Stimulated activated memory B cell treated with anti-CD40 and anti-IgM and Interleukin-4, amounts not matched to agents 10 μg/mL and 1 μg/mL and 100 μg/mL, for 72 hours (primary cell): Measurements from ENCODE around the gene ZBTB32.
A peak's percentile ranks its signal among the peaks of the same experiment; 100 is the strongest.

ENCODE experiments used
- ATAC-seq: fragments of 150-1000 bp; cut with Tn5 transposase; 2 replicates; pipeline ENCODE4 v1.10.0; 2021
- H3K27ac Mint-ChIP-seq: one replicate; pipeline ENCODE4 v1.8.0; 2022; ENCODE audit warnings: mild to moderate bottlenecking, mixed read lengths
- H3K27me3 Mint-ChIP-seq: one replicate; pipeline ENCODE4 v1.8.0; 2022; ENCODE audit warnings: mixed read lengths
- H3K36me3 Mint-ChIP-seq: one replicate; pipeline ENCODE4 v1.8.0; 2022; ENCODE audit warnings: mixed read lengths
- H3K4me1 Mint-ChIP-seq: one replicate; pipeline ENCODE4 v1.8.0; 2022; ENCODE audit warnings: mixed read lengths
- H3K4me3 Mint-ChIP-seq: one replicate; pipeline ENCODE4 v1.8.0; 2022; ENCODE audit warnings: mild to moderate bottlenecking, moderate library complexity, mixed read lengths
- H3K9me3 Mint-ChIP-seq: one replicate; pipeline ENCODE4 v1.8.0; 2022; ENCODE audit warnings: mixed read lengths

Gene ZBTB32

GRCh38 chr19:35713904-35714495, 9.6 kb downstream of the ZBTB32 start:
- Mint-ChIP-seq H3K4me3 (peak overlapping the region; percentile 92), H3K36me3 (peaks cover 20% of the 10 kb centered on the region), H3K27me3 (no peaks in the 10 kb centered on the region), H3K4me1 (peaks cover 71% of the 10 kb centered on the region), H3K9me3 (no peaks in the 10 kb centered on the region), H3K27ac (peak overlapping the region; percentile 97)
- no peak for ATAC-seq

GRCh38 chr19:35714601-35715354, 10.4 kb downstream of the ZBTB32 start:
- Mint-ChIP-seq H3K36me3 (peaks cover 20% of the 10 kb centered on the region), H3K27me3 (no peaks in the 10 kb centered on the region)

GRCh38 chr19:35715355-35715809, 11.0 kb downstream of the ZBTB32 start:
- no peak for ATAC-seq
- Mint-ChIP-seq H3K27ac (peak overlapping the region; percentile 97), H3K9me3 (no peaks in the 10 kb centered on the region), H3K36me3 (peaks cover 25% of the 10 kb centered on the region), H3K4me1 (peaks cover 83% of the 10 kb centered on the region), H3K4me3 (peak overlapping the region; percentile 97), H3K27me3 (no peaks in the 10 kb centered on the region)

More at GRCh38 chr19:35714601-35715354, 10.4 kb downstream of the ZBTB32 start:
- ATAC-seq, result no peak
- Mint-ChIP-seq H3K4me1 (peaks cover 79% of the 10 kb centered on the region), H3K27ac (peak overlapping the region; percentile 97), H3K4me3 (peak overlapping the region; percentile 92), H3K9me3 (no peaks in the 10 kb centered on the region)

DNA sequence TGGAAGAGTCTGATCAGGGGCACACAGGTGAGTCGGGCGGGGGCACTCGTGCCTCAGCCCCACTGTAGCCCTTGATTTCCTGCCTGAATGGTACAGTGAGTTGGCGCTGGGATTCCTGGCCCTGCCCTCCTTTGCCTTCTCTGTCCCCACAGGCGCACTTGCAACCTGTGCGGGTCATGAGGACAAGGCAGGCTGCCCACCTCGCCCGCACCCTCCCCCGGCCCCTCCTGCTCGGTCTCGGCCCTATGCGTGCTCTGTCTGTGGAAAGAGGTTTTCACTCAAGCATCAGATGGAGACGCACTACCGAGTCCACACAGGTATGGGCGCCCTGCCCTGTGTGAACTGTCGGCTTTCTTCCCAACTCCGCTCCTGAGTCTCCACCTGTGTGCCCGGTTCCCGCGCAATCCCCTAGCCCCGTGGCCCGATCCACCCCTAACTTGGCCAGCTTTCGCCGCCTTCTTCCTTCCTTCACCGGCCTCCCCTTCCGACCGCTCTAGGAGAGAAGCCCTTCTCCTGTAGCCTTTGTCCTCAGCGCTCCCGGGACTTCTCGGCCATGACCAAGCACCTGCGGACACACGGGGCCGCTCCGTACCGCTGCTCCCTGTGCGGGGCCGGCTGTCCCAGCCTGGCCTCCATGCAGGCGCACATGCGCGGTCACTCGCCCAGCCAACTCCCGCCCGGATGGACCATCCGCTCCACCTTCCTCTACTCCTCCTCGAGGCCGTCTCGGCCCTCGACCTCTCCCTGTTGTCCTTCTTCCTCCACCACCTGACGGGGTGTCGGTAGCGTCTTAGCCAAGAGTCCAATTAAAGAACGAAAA, 11.8 kb downstream of the ZBTB32 start:
- Mint-ChIP-seq H3K4me3 (peak overlapping the region; percentile 97), H3K4me1 (peaks cover 79% of the 10 kb centered on the region), H3K9me3 (no peaks in the 10 kb centered on the region), H3K27ac (peak overlapping the region; percentile 97), H3K36me3 (peaks cover 32% of the 10 kb centered on the region), H3K27me3 (no peaks in the 10 kb centered on the region)
- no peak for ATAC-seq

GRCh38 chr19:35716801-35717664, 12.7 kb downstream of the ZBTB32 start:
- peak overlapping the region; percentile 97 for H3K4me3 Mint-ChIP-seq
- ATAC-seq, result peak; percentile 89
- H3K27me3 Mint-ChIP-seq, result no peaks in the 10 kb centered on the region
- H3K36me3 Mint-ChIP-seq, result peaks cover 40% of the 10 kb centered on the region
- H3K27ac Mint-ChIP-seq, result peak overlapping the region; percentile 97
- peaks cover 79% of the 10 kb centered on the region for H3K4me1 Mint-ChIP-seq
- H3K9me3 Mint-ChIP-seq, result no peaks in the 10 kb centered on the region

DNA sequence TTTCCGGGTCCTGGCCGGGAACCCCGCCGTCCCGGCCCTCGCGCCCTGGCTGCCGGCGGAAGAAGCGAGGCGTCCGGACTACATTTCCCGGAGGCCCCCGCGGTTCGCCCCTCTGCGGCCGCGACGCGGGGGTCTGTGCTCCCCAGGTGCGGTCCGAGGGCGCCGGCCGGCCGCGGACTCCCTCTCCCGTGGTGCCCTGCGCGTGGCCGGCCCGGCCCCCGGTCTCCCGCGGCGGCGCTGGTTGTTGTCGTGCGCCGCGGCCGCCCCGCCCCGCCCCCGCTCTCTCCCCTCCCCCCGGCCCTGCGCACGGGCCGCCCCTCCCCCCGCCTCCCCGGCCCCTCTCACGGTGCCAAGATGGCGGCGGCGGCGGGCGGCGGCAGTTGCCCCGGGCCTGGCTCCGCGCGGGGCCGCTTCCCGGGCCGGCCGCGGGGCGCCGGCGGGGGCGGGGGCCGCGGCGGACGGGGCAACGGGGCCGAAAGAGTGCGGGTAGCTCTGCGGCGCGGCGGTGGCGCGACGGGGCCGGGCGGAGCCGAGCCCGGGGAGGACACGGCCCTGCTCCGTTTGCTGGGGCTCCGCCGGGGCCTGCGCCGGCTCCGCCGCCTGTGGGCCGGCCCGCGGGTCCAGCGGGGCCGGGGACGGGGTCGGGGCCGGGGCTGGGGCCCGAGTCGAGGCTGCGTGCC, 13.4 kb downstream of the ZBTB32 start, which contains the start of gene KMT2B:
Gene KMT2B, plus strand, starts transcription at position 339 of the 680 bp plus-strand sequence. Its CDS starts 16 bp downstream, at position 355.
- peaks cover 78% of the 10 kb centered on the region for H3K4me1 Mint-ChIP-seq
- no peaks in the 10 kb centered on the region for H3K9me3 Mint-ChIP-seq
- peak; percentile 0 for ATAC-seq
- H3K36me3 Mint-ChIP-seq, result peaks cover 48% of the 10 kb centered on the region
- peak within 1 kb of the TSS; percentile 97 for H3K4me3 Mint-ChIP-seq
- H3K27me3 Mint-ChIP-seq, result no peaks in the 10 kb centered on the region
- peak within 1 kb of the TSS; percentile 97 for H3K27ac Mint-ChIP-seq

- ATAC-seq, result peak; percentile 1
- peak overlapping the region; percentile 81 for H3K27ac Mint-ChIP-seq
- H3K9me3 Mint-ChIP-seq, result no peaks in the 10 kb centered on the region
- H3K4me3 Mint-ChIP-seq, result peak overlapping the region; percentile 87
- H3K36me3 Mint-ChIP-seq, result peaks cover 55% of the 10 kb centered on the region
- H3K4me1 Mint-ChIP-seq, result peaks cover 71% of the 10 kb centered on the region
- H3K27me3 Mint-ChIP-seq, result no peaks in the 10 kb centered on the region
Measured at GRCh38 chr19:35718345-35719041, 14.1 kb downstream of the ZBTB32 start.

DNA sequence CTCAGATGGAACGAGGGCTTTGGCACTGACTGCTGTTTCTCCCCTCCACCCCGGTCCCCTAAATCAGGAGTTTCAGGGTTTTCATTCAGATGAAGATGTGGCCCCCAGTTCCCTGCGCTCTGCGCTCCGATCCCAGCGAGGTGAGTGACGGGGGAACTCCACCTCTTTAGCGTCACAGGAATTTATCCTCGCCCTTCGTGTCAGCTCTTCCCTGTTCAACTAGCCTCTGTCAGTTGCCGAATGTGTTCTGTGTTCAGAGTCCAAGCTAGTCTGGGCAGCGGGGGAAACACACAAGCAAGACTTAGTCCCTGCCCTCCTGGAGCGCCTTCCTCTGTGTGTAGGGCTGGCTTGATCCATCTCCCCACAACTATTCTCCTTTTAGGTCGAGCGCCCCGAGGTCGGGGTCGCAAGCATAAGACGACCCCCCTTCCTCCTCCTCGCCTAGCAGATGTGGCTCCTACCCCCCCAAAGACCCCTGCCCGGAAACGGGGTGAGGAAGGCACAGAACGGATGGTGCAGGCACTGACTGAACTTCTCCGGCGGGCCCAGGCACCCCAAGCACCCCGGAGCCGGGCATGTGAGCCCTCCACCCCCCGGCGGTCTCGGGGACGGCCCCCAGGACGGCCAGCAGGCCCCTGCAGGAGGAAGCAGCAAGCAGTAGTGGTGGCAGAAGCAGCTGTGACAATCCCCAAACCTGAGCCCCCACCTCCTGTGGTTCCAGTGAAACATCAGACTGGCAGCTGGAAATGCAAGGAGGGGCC, 15.2 kb downstream of the ZBTB32 start:
- peak overlapping the region; percentile 87 for H3K4me3 Mint-ChIP-seq
- H3K4me1 Mint-ChIP-seq, result peaks cover 60% of the 10 kb centered on the region
- H3K36me3 Mint-ChIP-seq, result peaks cover 56% of the 10 kb centered on the region
- no peaks in the 10 kb centered on the region for H3K9me3 Mint-ChIP-seq
- no peaks in the 10 kb centered on the region for H3K27me3 Mint-ChIP-seq
- H3K27ac Mint-ChIP-seq, result peak overlapping the region; percentile 81
- no peak for ATAC-seq

- H3K4me3 Mint-ChIP-seq, result no peak overlapping the region
Measured at GRCh38 chr19:35720163-35720524, 15.8 kb downstream of the ZBTB32 start.

GRCh38 chr19:35720648-35721047, 16.3 kb downstream of the ZBTB32 start:
- Mint-ChIP-seq H3K4me3 (no peak overlapping the region), H3K4me1 (peaks cover 50% of the 10 kb centered on the region)

More at GRCh38 chr19:35720163-35720524, 15.8 kb downstream of the ZBTB32 start:
- Mint-ChIP-seq H3K36me3 (peaks cover 55% of the 10 kb centered on the region), H3K27ac (no peak overlapping the region), H3K9me3 (no peaks in the 10 kb centered on the region), H3K27me3 (no peaks in the 10 kb centered on the region), H3K4me1 (peaks cover 54% of the 10 kb centered on the region)
- no peak for ATAC-seq

DNA sequence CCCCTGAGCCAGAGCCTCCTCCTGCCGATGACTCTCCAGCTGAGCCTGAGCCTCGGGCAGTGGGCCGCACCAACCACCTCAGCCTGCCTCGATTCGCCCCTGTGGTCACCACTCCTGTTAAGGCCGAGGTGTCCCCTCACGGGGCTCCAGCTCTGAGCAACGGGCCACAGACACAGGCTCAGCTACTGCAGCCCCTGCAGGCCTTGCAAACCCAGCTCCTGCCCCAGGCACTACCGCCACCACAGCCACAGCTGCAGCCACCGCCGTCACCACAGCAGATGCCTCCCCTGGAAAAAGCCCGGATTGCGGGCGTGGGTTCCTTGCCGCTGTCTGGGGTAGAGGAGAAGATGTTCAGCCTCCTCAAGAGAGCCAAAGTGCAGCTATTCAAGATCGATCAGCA, 17.0 kb downstream of the ZBTB32 start:
- Mint-ChIP-seq H3K4me1 (peaks cover 43% of the 10 kb centered on the region), H3K27me3 (no peaks in the 10 kb centered on the region), H3K36me3 (peaks cover 63% of the 10 kb centered on the region), H3K9me3 (no peaks in the 10 kb centered on the region), H3K4me3 (no peak overlapping the region), H3K27ac (no peak overlapping the region)
- ATAC-seq, result no peak

More at GRCh38 chr19:35720648-35721047, 16.3 kb downstream of the ZBTB32 start:
- Mint-ChIP-seq H3K27me3 (no peaks in the 10 kb centered on the region), H3K9me3 (no peaks in the 10 kb centered on the region), H3K36me3 (peaks cover 60% of the 10 kb centered on the region), H3K27ac (no peak overlapping the region)
- no peak for ATAC-seq

DNA sequence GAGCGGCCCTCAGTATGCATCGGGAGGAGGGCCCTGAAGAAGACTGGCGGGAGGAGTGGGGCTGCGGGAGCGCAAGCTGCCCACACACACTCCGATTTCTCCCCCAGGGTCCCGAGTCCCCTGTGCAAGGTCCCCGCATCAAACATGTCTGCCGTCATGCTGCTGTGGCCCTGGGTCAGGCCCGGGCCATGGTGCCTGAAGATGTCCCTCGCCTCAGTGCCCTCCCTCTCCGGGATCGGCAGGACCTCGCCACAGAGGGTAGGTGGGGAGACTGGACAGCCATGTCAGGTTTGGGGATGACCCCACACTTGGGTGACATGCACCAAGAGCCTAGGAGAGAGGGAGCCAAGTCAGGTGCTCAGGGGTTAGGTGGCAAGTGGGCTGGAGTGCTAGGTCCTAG, 18.1 kb downstream of the ZBTB32 start:
- Mint-ChIP-seq H3K4me1 (peaks cover 38% of the 10 kb centered on the region), H3K4me3 (no peak overlapping the region), H3K36me3 (peaks cover 66% of the 10 kb centered on the region), H3K9me3 (no peaks in the 10 kb centered on the region), H3K27ac (no peak overlapping the region), H3K27me3 (no peaks in the 10 kb centered on the region)
- no peak for ATAC-seq

DNA sequence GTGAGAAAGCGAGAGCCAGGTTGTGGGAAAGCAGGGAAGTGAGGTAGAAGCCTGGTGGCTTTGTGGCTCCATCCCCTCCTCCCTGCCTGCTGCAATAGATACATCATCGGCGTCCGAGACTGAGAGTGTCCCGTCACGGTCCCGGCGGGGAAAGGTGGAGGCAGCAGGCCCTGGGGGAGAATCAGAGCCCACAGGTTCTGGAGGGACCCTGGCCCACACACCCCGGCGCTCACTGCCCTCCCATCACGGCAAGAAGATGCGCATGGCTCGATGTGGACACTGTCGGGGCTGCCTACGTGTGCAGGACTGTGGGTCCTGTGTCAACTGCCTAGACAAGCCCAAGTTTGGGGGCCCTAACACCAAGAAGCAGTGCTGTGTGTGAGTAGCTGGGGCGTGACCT, 18.5 kb downstream of the ZBTB32 start:
- no peak for ATAC-seq
- peaks cover 38% of the 10 kb centered on the region for H3K4me1 Mint-ChIP-seq
- peaks cover 69% of the 10 kb centered on the region for H3K36me3 Mint-ChIP-seq
- H3K9me3 Mint-ChIP-seq, result no peaks in the 10 kb centered on the region
- no peaks in the 10 kb centered on the region for H3K27me3 Mint-ChIP-seq
- H3K4me3 Mint-ChIP-seq, result no peak overlapping the region
- no peak overlapping the region for H3K27ac Mint-ChIP-seq
